OCI-M1 (cell line): Measurements from ENCODE around the gene RPL22.
A peak's percentile ranks its signal among the peaks of the same experiment; 100 is the strongest.

Experiments
- DNase-seq: peaks from one replicate; lab custom pipeline; 2025; lab: John Stamatoyannopoulos, UW

RPL22 gene

DNA sequence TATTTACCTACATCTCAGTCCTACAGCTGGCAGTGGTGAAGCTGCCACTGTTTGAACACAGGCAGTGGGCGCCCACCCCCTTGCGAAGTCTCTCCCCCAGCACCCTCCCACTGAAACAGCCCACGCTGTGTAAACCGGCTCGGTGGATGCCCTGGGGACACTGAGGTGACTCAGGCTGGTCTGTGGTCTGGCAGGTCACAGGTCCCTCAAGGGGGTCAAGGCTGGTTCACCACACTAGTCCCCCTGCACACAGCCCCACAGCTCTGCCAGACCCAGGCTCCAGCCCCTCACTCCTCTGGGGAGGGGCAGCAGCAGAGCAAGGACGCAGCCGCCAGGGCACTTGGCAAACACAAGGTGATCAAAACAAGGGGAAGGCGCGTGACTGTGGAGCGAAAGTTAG is 26.8 kb downstream of the RPL22 start:
- DNase-seq, result no peak

- DNase-seq, result peak; percentile 24
Measured at GRCh38 chr1:6171548-6172124, 27.8 kb downstream of the RPL22 start.

DNA sequence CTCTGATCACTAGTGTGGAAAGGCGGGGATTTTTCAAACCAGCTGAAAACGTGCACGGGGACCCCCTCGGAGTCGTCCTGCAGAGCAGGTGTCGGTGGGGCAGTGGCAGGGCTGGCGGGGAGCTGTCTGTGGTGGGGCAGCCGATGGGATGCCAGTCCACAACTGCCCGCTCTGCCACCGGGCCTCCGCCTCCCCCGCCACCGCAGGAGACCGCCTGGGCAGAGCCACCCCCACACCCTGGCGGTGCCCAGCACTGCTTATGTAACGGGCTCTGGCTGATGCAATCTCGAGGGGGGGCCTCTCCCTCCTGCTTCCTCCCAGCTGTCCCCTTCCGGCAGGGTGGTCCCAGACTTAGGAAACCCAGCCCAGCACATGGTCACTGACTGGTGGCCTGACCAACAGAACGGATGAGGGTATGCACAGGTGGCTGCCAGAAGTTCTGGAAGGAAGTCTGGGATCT is 28.6 kb downstream of the RPL22 start:
- no peak for DNase-seq

DNA sequence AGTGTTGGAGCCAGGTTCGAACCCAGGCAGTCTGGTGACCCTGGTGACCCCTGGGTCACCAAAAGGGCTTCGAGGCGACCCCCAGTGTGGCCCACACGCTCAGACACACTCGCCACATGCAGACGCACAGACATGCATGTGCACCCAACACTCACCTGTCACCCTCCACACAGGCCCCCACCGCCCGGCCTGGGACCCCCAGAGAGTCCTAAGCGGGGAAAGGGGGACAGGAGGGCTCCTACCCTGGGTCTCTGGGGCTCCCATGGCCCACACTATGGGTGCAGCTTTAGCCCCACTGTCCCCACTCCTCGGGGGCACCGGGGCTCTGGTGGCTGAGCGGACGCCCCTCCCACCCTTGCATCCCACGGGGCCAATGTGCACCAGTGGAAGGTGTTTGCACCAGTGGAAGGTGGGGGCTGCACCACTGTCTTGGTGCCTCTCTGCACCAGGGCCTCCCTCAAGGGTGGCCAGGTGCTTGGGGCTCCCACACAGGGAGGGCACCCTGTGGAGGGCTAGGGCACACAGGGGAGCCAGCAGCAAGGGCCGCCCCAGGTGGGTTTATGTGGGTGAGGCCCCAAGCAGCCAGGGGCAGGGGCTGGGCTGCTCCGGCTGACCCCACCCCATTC is 29.2 kb downstream of the RPL22 start:
- no peak for DNase-seq

GRCh38 chr1:6168947-6169586 is 30.3 kb downstream of the RPL22 start:
- no peak for DNase-seq

GRCh38 chr1:6167391-6168303 is 31.7 kb downstream of the RPL22 start:
- DNase-seq, result no peak

GRCh38 chr1:6166655-6167390 is 32.6 kb downstream of the RPL22 start:
- DNase-seq, result no peak

GRCh38 chr1:6166221-6166620 is 33.2 kb downstream of the RPL22 start:
- DNase-seq, result no peak

DNA sequence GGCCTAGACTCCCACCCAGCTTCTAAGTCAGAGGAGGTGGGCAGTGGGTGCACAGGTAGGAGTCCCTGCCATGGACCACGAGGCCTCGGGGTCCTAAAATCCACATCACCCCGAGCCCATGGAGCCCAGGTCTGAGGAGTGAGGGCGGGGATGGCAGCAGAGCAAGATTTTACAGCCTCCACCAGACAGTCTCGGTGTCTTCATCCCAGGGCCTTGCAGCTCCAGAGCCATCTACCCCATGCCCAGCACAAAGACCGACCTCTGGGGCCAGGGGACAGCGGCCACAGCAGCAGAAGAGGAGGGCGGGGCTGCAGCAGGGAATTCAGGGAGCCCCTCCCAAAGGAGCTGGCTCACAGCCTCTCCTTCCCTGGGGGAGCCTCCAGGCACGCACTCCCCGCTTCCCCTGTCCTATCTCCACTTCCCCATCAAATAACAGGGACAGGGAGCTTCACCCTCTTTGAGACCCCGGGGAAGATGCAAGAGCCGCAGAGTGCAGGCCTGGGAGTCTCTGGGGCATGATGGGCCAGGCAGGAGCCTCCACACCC is 33.9 kb downstream of the RPL22 start:
- no peak for DNase-seq

GRCh38 chr1:6165027-6165426 is 34.4 kb downstream of the RPL22 start:
- DNase-seq, result no peak

GRCh38 chr1:6163973-6164617 is 35.3 kb downstream of the RPL22 start:
- no peak for DNase-seq

GRCh38 chr1:6163191-6163972 is 36.0 kb downstream of the RPL22 start:
- no peak for DNase-seq

DNA sequence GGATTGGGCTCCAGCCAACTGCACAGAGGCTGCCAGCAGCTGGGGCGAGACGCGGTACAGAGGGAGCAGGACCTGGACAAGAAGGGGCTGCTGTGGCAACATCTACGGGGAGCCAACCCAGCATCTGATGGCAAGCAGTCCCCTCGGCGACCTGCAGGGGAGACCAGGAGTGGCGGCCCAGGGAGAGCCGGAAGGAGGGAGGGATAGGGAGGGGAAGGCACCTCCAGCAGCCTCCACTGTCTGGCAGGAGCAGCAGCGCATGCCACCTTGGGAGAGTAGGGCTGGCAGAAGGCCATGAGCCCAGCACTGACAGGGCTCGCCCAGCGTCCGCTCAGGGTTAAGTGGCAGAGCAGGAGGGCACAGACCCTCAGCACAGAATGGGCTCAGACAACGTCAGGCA is 36.6 kb downstream of the RPL22 start:
- no peak for DNase-seq

- DNase-seq, result no peak
Measured at GRCh38 chr1:6162341-6162740, 37.1 kb downstream of the RPL22 start.

DNA sequence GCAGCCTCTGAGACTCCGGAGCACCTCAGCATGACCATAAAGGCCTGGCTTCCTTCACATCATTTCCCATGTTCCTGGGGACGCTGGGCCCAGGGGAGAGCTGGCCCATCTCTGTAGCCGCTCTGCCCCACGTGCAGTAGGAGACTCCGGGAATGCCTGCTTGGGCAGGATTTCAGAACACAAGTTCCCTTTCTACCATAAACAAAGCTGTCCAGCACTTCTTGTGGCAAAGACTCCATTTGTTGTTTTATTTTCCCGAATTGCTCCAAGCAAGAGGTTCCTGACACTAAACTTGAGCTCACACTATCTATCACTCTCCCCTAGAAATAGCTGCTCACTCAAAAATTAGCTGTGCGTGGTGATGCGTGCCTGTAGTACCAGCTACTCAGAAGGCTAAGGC is 41.2 kb downstream of the RPL22 start:
- DNase-seq, result no peak

- no peak for DNase-seq
Measured at GRCh38 chr1:6157528-6158174, 41.7 kb downstream of the RPL22 start.

DNA sequence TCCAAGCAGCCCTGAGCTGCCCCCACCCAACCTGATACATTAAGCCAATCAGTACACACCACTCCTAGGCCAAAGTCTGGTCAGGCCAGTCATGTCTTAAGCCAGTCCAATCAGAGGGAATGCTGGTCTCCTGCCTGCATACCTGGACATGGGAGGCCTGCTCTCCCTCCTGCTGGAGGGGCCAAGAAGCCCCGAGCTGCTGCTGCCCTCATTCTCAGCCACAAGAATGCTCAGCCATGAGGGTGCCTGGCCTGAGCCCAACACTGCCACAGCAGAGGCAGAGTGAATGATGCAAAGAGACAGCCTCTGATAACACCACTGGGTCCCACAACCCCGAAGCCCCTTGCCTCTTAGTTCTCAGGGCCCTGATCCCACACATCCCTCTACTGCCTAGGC is 42.3 kb downstream of the RPL22 start:
- no peak for DNase-seq

GRCh38 chr1:6154525-6155319 is 44.7 kb downstream of the RPL22 start:
- DNase-seq, result no peak

DNA sequence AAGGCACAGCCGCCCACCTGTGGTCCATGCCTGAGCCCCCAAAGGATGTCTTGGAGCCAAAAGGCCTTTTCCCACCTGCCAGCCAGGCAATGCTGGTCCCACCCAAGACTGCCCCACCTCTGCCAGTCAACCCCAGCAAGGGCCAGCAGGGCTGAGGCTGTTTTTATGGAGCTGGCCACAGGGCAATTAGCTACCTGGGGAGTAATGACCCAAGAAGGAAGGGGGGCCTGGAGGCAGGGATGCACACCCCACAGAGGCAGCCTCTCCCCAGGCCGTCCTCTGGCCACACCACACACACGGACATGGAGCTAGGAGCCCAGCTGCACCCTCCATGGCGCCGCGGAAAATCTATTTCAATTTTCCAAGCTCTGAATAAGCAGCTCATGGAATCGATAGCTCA is 46.5 kb downstream of the RPL22 start:
- DNase-seq, result no peak
